Activated naive CD4-positive, alpha-beta T cell treated with anti-CD3 and anti-CD28 coated beads, Interleukin-2, amount 10 ng/mL, durations not matched to agents 7 days and 5 days (primary cell): ENCODE data around the gene RBM44.

ENCODE experiments used
- CTCF ChIA-PET: fragments of 350-600 bp; sonication (Branson Sonifier 250); formaldehyde crosslinking; loops from one replicate; lab custom pipeline; 2021; ENCODE audit warnings: antibody characterized with exemption; lab: Charles Lee
- DNase-seq: peaks from one replicate; pipeline ENCODE4 v3.0.0-alpha.2; 2020
- H3K27ac Mint-ChIP-seq: one replicate; pipeline ENCODE4 v1.8.0; 2021; ENCODE audit warnings: mild to moderate bottlenecking, moderate library complexity, mixed read lengths
- H3K27me3 Mint-ChIP-seq: one replicate; pipeline ENCODE4 v1.8.0; 2021; ENCODE audit warnings: mild to moderate bottlenecking, mixed read lengths
- H3K36me3 Mint-ChIP-seq: one replicate; pipeline ENCODE4 v1.8.0; 2021; ENCODE audit warnings: mixed read lengths
- H3K4me1 Mint-ChIP-seq: one replicate; pipeline ENCODE4 v1.8.0; 2021; ENCODE audit warnings: mixed read lengths
- H3K4me3 Mint-ChIP-seq: one replicate; pipeline ENCODE4 v1.8.0; 2021; ENCODE audit warnings: mild to moderate bottlenecking, moderate library complexity, mixed read lengths
- H3K9me3 Mint-ChIP-seq: one replicate; pipeline ENCODE4 v1.8.0; 2021; ENCODE audit warnings: mixed read lengths

RBM44 gene

GRCh38 chr2:237797253-237797652, 1.3 kb upstream of the RBM44 start:
- DNase-seq: no peak
- Mint-ChIP-seq H3K36me3 (peaks cover 8% of the 10 kb centered on the region), H3K4me3 (no peak overlapping the region), H3K9me3 (peaks cover 7% of the 10 kb centered on the region), H3K27ac (no peak overlapping the region), H3K4me1 (no peaks in the 10 kb centered on the region), H3K27me3 (no peaks in the 10 kb centered on the region)
- CTCF ChIA-PET: no interaction called here

GRCh38 chr2:237799060-237799428, 465 bp downstream of the RBM44 start:
- Mint-ChIP-seq H3K36me3 (peaks cover 8% of the 10 kb centered on the region), H3K4me1 (no peaks in the 10 kb centered on the region), H3K27me3 (no peaks in the 10 kb centered on the region), H3K4me3 (no peak overlapping the region), H3K9me3 (peaks cover 7% of the 10 kb centered on the region), H3K27ac (no peak overlapping the region)
- no peak for DNase-seq
- CTCF ChIA-PET: no interaction called here

GRCh38 chr2:237801466-237801865, 2.9 kb downstream of the RBM44 start:
- Mint-ChIP-seq H3K36me3 (peaks cover 8% of the 10 kb centered on the region), H3K27ac (no peak overlapping the region), H3K9me3 (peaks cover 7% of the 10 kb centered on the region), H3K4me3 (no peak overlapping the region), H3K27me3 (no peaks in the 10 kb centered on the region), H3K4me1 (no peaks in the 10 kb centered on the region)
- DNase-seq: no peak
- CTCF ChIA-PET: no interaction called here

- H3K27ac Mint-ChIP-seq: no peak overlapping the region
- no peaks in the 10 kb centered on the region for H3K4me1 Mint-ChIP-seq
- H3K9me3 Mint-ChIP-seq: no peaks in the 10 kb centered on the region
- H3K36me3 Mint-ChIP-seq: no peaks in the 10 kb centered on the region
- no peak overlapping the region for H3K4me3 Mint-ChIP-seq
- H3K27me3 Mint-ChIP-seq: peaks cover 19% of the 10 kb centered on the region
- DNase-seq: no peak
- CTCF ChIA-PET: no interaction called here
Observed at GRCh38 chr2:237806334-237806733, 7.8 kb downstream of the RBM44 start.

GRCh38 chr2:237815637-237816036, 17.1 kb downstream of the RBM44 start:
- Mint-ChIP-seq H3K4me3 (no peak overlapping the region), H3K4me1 (peaks cover 3% of the 10 kb centered on the region), H3K9me3 (no peaks in the 10 kb centered on the region), H3K36me3 (no peaks in the 10 kb centered on the region), H3K27me3 (peaks cover 12% of the 10 kb centered on the region), H3K27ac (no peak overlapping the region)
- no peak for DNase-seq
- CTCF ChIA-PET: no interaction called here

- CTCF ChIA-PET: interaction anchor here (0.8 to 0.9 kb wide), 2 partner anchors 9 to 303 kb away, joined by 3 read pairs; no protein-coding TSS in a partner anchor
- Mint-ChIP-seq H3K9me3 (no peaks in the 10 kb centered on the region), H3K4me3 (no peak overlapping the region), H3K4me1 (peaks cover 3% of the 10 kb centered on the region), H3K27me3 (peaks cover 5% of the 10 kb centered on the region), H3K36me3 (no peaks in the 10 kb centered on the region), H3K27ac (no peak overlapping the region)
- no peak for DNase-seq
Observed at GRCh38 chr2:237816531-237816930, 18.0 kb downstream of the RBM44 start.

- Mint-ChIP-seq H3K9me3 (no peaks in the 10 kb centered on the region), H3K27ac (no peak overlapping the region), H3K36me3 (no peaks in the 10 kb centered on the region), H3K4me1 (peaks cover 3% of the 10 kb centered on the region), H3K27me3 (no peaks in the 10 kb centered on the region), H3K4me3 (no peak overlapping the region)
- DNase-seq: no peak
- CTCF ChIA-PET: interaction anchor here (0.7 kb wide), 1 partner anchor 40 kb away, joined by 3 read pairs; no protein-coding TSS in a partner anchor
Observed at GRCh38 chr2:237818066-237818473, 19.5 kb downstream of the RBM44 start.

DNA sequence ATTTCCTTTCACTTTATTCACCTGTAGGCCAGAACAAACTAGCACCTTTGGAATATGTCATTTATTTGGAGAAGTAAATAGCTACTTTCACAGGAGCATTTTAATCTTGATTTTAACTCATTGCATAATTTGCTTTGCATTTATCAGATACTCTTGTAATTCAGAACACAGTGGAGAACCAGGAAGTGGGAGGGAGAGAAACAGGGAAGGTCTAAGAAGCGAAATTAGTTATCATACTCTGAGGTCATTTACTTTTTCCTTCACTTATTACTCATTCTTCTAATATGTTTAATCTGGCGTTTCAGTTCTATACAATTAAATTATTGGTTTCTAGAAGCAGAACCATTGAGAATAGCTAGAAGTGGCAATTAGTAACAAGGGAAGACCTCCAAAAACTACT, 20.7 kb downstream of the RBM44 start:
- CTCF ChIA-PET: no interaction called here
- no peaks in the 10 kb centered on the region for H3K36me3 Mint-ChIP-seq
- no peak for DNase-seq
- no peak overlapping the region for H3K4me3 Mint-ChIP-seq
- H3K27ac Mint-ChIP-seq: no peak overlapping the region
- no peaks in the 10 kb centered on the region for H3K27me3 Mint-ChIP-seq
- H3K9me3 Mint-ChIP-seq: no peaks in the 10 kb centered on the region
- peaks cover 3% of the 10 kb centered on the region for H3K4me1 Mint-ChIP-seq

DNA sequence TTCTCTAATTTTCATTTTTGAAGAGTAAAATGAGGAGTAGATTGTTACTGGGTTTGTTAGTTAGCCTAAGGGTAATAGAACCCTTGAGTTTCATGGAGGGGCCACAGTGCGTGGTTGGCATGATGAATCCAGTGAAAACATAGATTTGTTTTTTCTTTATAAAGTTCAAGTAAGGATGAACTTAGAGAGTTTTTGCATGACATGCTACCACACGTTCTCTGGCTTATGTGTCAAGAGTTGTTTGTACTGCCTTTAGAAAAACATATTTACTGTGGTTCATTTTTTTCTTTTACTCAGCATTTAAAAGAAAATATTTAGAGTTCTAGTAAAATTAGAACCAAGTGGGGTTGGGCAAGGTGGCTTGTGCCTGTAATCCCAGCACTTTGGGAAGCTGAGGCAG, 21.8 kb downstream of the RBM44 start:
- no peaks in the 10 kb centered on the region for H3K9me3 Mint-ChIP-seq
- CTCF ChIA-PET: no interaction called here
- no peak overlapping the region for H3K27ac Mint-ChIP-seq
- no peaks in the 10 kb centered on the region for H3K27me3 Mint-ChIP-seq
- no peaks in the 10 kb centered on the region for H3K36me3 Mint-ChIP-seq
- peaks cover 3% of the 10 kb centered on the region for H3K4me1 Mint-ChIP-seq
- no peak overlapping the region for H3K4me3 Mint-ChIP-seq
- no peak for DNase-seq

- Mint-ChIP-seq H3K27me3 (no peaks in the 10 kb centered on the region), H3K4me1 (no peaks in the 10 kb centered on the region), H3K27ac (no peak overlapping the region), H3K4me3 (no peak overlapping the region), H3K9me3 (no peaks in the 10 kb centered on the region), H3K36me3 (no peaks in the 10 kb centered on the region)
- CTCF ChIA-PET: no interaction called here
- no peak for DNase-seq
Observed at GRCh38 chr2:237823544-237823943, 25.0 kb downstream of the RBM44 start.

- Mint-ChIP-seq H3K27ac (no peak overlapping the region), H3K9me3 (no peaks in the 10 kb centered on the region), H3K4me3 (no peak overlapping the region), H3K4me1 (no peaks in the 10 kb centered on the region), H3K27me3 (no peaks in the 10 kb centered on the region), H3K36me3 (no peaks in the 10 kb centered on the region)
- no peak for DNase-seq
- CTCF ChIA-PET: no interaction called here
Observed at GRCh38 chr2:237824085-237824484, 25.5 kb downstream of the RBM44 start.

- H3K4me3 Mint-ChIP-seq: no peak overlapping the region
- H3K27me3 Mint-ChIP-seq: no peaks in the 10 kb centered on the region
- H3K36me3 Mint-ChIP-seq: no peaks in the 10 kb centered on the region
- no peaks in the 10 kb centered on the region for H3K4me1 Mint-ChIP-seq
- CTCF ChIA-PET: interaction anchor here (0.9 kb wide), 1 partner anchor 436 kb away, joined by 3 read pairs; no protein-coding TSS in a partner anchor
- no peaks in the 10 kb centered on the region for H3K9me3 Mint-ChIP-seq
- no peak for DNase-seq
- H3K27ac Mint-ChIP-seq: no peak overlapping the region
Observed at GRCh38 chr2:237827421-237827987, 28.9 kb downstream of the RBM44 start.

DNA sequence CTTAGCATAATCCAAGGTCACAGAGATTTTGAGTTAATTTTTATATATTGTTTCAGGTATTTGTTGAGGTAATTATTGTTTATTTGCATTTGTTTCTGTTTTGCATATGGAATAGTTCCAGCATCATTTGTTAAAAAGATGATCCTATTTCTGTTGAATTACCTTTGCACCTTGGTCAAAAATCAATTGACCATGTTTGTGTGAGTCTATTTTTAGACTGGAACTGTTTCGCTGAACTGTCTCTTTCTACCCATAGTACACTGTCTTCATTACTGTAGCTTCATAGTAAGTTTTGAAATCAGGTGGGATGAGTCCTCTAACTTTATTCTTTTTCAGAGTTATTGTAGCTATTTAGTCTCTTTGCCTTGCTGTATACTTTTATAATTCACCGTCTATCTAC, 31.9 kb downstream of the RBM44 start:
- DNase-seq: no peak
- Mint-ChIP-seq H3K27me3 (no peaks in the 10 kb centered on the region), H3K36me3 (no peaks in the 10 kb centered on the region), H3K4me1 (no peaks in the 10 kb centered on the region), H3K27ac (no peak overlapping the region), H3K4me3 (no peak overlapping the region), H3K9me3 (no peaks in the 10 kb centered on the region)
- CTCF ChIA-PET: no interaction called here

DNA sequence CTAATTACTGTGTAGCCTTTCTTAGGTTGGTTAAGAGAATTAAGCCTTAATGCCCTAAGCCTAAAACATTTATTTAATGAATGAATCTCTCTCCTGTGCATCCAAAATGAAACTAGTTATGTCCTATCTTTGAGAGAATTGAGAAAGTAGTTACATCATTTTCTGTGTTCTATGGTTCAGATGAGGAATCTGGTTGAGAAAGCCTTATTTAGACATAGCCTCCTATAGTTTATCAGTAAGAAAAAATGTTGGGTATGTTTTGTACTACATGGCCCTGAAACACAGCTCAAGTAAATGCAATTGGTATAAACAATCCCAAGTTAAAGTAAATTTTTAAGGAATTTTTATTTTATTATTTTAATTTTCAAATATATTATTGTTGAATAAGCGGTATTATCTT, 35.0 kb downstream of the RBM44 start:
- Mint-ChIP-seq H3K9me3 (no peaks in the 10 kb centered on the region), H3K36me3 (no peaks in the 10 kb centered on the region), H3K4me3 (no peak overlapping the region), H3K27ac (no peak overlapping the region), H3K27me3 (no peaks in the 10 kb centered on the region), H3K4me1 (no peaks in the 10 kb centered on the region)
- no peak for DNase-seq
- CTCF ChIA-PET: no interaction called here

- Mint-ChIP-seq H3K4me3 (no peak overlapping the region), H3K9me3 (no peaks in the 10 kb centered on the region), H3K36me3 (no peaks in the 10 kb centered on the region), H3K27me3 (peaks cover 11% of the 10 kb centered on the region), H3K4me1 (no peaks in the 10 kb centered on the region), H3K27ac (no peak overlapping the region)
- no peak for DNase-seq
- CTCF ChIA-PET: interaction anchor here (0.6 kb wide), 1 partner anchor 145 kb away, joined by 3 read pairs; no protein-coding TSS in a partner anchor
Observed at GRCh38 chr2:237835372-237835771, 36.8 kb downstream of the RBM44 start.
